Left lobe of liver (tissue), 2 donors: ENCODE data around the gene VPREB3. TPM values are rescaled to one million over a fixed set of nuclear protein-coding genes. Genes with fewer than 3 reads are reported as not detected.

Experiments
- ATAC-seq: fragments of 200-7000 bp; cut with Tn5 transposase; one replicate; pipeline ENCODE4 v1.9.1; 2020; ENCODE audit warnings: mild to moderate bottlenecking, moderate library complexity
- DNase-seq: peaks from one replicate; pipeline ENCODE4 v3.0.0-alpha.2; 2020; ENCODE audit warnings: low spot score
- total RNA-seq: library from RNA; stranded (reverse); gene quantifications from one replicate; pipeline ENCODE4 v1.2.1, GENCODE V29; 2021
- donor health status: DM: no; HTN: no; CAD: no; lungs with moderate emphysema.
- donor health status: DM: no; HTN: yes; CAD: no.

The VPREB3 gene
- total RNA-seq, 1 donor from 2014 or later: 0.40 TPM

DNA sequence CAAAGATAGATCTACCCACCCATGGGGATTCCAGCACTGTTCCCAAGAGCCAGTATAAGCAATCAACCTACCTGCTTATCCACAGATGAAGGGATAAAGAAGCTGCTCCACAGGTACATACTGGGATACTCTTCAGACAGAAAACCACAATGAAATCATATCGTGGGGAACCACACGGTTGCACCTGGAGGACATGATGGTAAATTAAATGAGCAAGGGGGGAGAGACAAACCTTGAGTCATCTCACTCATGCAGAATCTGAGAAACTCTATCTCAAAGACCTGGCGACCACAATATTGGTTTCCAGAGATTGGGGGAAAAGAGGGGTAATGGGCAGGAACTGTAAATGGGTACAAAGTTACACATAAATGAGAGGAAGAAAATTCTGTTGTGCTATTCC lies 48.9 kb downstream of the VPREB3 start:
- ATAC-seq (no peak), DNase-seq (no peak)

- no peak for ATAC-seq
- DNase-seq: no peak
Measured at GRCh38 chr22:23704829-23705228, 49.4 kb downstream of the VPREB3 start.

DNA sequence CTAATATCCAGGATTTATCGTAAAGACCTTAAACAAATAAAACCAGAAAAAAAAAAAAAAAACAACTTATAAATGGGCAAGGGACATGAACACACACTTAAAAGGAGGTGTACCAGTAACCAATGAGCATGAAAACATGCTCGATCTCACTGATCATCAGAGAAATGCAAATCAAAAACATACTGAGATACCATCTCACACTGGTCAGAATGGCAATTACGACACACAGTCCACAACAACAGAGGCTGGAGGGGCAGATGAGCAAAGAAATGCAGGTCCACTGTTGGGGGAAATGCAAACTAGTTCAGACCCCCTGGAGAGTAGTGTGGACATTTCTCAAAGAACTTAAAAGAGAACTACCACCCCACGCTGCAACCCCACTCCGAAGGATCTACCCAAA lies 50.2 kb downstream of the VPREB3 start:
- DNase-seq (no peak), ATAC-seq (no peak)

Other genes starting within 250 kb of the VPREB3 start
- gene IGLL1, start 174.1 kb downstream of the VPREB3 start, total RNA-seq: not detected
- 0.18 TPM for gene DRICH1, start 122.1 kb downstream of the VPREB3 start, total RNA-seq
- gene RGL4, start 63.4 kb downstream of the VPREB3 start, total RNA-seq: not detected
- 0.96 TPM for gene ZNF70, start 3.3 kb downstream of the VPREB3 start, total RNA-seq
- not detected for gene C22orf15, start 8.6 kb upstream of the VPREB3 start, total RNA-seq
- gene CHCHD10, start 13.5 kb upstream of the VPREB3 start, total RNA-seq: 320 TPM
- 0.38 TPM for gene MMP11, start 18.4 kb upstream of the VPREB3 start, total RNA-seq
- gene SMARCB1, start 32.5 kb upstream of the VPREB3 start, total RNA-seq: 25.7 TPM
- 4.7 TPM for gene DERL3, start 84.6 kb upstream of the VPREB3 start, total RNA-seq
- 6.8 TPM for gene SLC2A11, start 103.5 kb upstream of the VPREB3 start, total RNA-seq
- gene MIF, start 140.0 kb upstream of the VPREB3 start, total RNA-seq: 81.5 TPM
- gene GSTT2B, start 206.8 kb upstream of the VPREB3 start, total RNA-seq: 2.9 TPM
- not detected for gene DDTL, start 212.5 kb upstream of the VPREB3 start, total RNA-seq
- 366 TPM for gene DDT, start 220.0 kb upstream of the VPREB3 start, total RNA-seq
- not detected for gene GSTT2, start 225.7 kb upstream of the VPREB3 start, total RNA-seq